GM23338 (cell line): ENCODE measurements around the gene DCDC1.

Source experiments
- CREB1 ChIP-seq: fragments of 250-450 bp; sonication (Bioruptor Pico); IDR thresholded peaks from 2 replicates; pipeline ENCODE4 v1.5.0; 2020; ENCODE audit warnings: low read depth, mild to moderate bottlenecking, moderate library complexity
- CTCF ChIP-seq, 2 experiments: fragments of 200-600 bp in 1 of 2; sonication (generic) in 1 of 2; conservative IDR thresholded peaks; 2 replicates each; pipeline versions ENCODE4 v1.5.1 to v1.6.1; 2016 to 2017; ENCODE audit warnings: antibody characterized with exemption in 2 of 2, low read depth in 2 of 2, mild to moderate bottlenecking in 2 of 2, moderate library complexity in 1 of 2
- EZH2 ChIP-seq: fragments of 200-600 bp; sonication (generic); IDR thresholded peaks from one replicate; pipeline ENCODE4 v1.8.0; 2017; ENCODE audit warnings: antibody characterized with exemption, mild to moderate bottlenecking, low read depth; ENCODE audit not compliant: unreplicated experiment
- JUNB ChIP-seq: IDR thresholded peaks from one replicate; pipeline ENCODE4 v1.6.1; 2016; ENCODE audit warnings: antibody characterized with exemption; ENCODE audit not compliant: unreplicated experiment
- POLR2AphosphoS5 ChIP-seq: IDR thresholded peaks from 2 replicates; pipeline ENCODE4 v1.6.1; 2016; ENCODE audit warnings: antibody characterized with exemption, low read depth

- TF ChIP-seq CTCF (conservative IDR thresholded peaks at IDR 0.05; ENCODE audit: low read depth in 2 of 2) (peak in 1 of 2 experiments; percentile 40; a peak in 2 of 4 replicates), EZH2 (no peak), POLR2AphosphoS5 (no peak), CREB1 (CRISPR knock-in tag) (no peak), JUNB (no peak)
Observed at GRCh38 chr11:31264834-31265233, 104.7 kb downstream of the DCDC1 start.
